Stimulated activated CD4-positive, alpha-beta T cell treated with anti-CD3 and anti-CD28 coated beads, Interleukin-2, amount 100 ng/mL, for 48 hours (primary cell): ENCODE data around the gene CTRB1.
"Not testable (repeated sequence)": the region's sequence is repeated elsewhere in the genome, so short reads cannot be mapped to it uniquely, and the experiment has no call there.

Source experiments
- DNase-seq, 2 donors: peaks; one replicate each; pipeline ENCODE4 v3.0.0-alpha.2; 2020

The CTRB1 gene

GRCh38 chr16:75204905-75205304, 13.9 kb upstream of the CTRB1 start:
- not testable (repeated sequence) for DNase-seq

DNA sequence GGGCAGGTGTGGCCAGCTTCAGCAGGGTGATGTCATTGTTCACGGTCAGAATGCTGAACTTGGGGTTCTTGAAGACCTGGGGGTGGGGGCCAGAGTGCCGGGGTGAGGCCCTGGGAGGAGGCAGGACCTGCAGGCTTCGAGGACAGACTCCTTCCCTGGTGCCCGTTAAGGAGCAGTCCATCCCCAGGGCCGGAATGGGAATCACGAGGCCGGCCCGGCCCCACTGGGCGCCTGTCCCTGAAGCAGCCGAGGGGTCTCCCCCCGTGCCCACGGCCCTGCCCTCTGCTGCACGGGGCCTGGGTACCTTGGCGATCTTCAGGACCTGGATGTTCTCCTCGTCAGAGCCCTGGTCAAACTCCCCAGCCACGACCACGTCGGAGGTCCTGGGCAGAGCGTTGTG, 13.3 kb upstream of the CTRB1 start:
- not testable (repeated sequence) for DNase-seq

DNA sequence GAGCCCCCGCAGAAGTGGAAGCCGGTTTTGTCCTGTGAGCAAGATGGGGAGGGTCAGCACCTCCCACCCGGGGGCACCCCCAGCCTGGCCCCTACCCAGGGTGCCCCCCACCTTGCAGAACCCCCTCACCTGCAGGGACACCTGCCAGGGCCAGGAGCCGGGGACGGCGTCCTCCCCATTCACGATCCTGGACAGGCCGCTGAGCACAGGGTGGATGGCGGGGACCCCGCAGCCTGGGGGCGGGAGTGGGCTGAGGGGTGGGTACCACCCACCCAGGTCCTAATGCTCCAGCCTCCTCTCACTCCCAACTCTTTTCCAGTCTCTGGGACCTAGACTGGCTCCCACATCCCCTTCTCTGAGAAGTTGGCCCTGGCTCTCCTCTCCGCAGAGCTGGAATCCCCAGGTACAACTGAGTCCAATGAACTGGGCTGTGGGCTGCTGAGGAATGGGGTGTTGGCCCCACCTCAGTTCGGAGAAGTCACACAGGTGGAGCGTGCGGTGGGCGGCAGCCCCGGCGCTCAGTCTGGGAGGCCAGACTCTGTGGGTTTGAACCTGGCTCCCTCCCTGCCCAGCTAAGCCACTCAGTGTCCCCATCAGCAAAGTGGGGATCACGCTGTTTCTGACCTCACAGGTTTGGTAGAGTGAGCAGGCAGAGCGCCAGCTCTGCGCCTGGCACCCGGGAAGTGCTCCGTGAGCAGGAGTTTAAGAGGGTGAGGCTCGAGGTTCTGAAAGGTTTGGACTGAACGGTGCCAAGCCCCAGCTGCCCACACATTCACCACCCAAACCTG, 12.6 kb upstream of the CTRB1 start:
- not testable (repeated sequence) for DNase-seq

DNA sequence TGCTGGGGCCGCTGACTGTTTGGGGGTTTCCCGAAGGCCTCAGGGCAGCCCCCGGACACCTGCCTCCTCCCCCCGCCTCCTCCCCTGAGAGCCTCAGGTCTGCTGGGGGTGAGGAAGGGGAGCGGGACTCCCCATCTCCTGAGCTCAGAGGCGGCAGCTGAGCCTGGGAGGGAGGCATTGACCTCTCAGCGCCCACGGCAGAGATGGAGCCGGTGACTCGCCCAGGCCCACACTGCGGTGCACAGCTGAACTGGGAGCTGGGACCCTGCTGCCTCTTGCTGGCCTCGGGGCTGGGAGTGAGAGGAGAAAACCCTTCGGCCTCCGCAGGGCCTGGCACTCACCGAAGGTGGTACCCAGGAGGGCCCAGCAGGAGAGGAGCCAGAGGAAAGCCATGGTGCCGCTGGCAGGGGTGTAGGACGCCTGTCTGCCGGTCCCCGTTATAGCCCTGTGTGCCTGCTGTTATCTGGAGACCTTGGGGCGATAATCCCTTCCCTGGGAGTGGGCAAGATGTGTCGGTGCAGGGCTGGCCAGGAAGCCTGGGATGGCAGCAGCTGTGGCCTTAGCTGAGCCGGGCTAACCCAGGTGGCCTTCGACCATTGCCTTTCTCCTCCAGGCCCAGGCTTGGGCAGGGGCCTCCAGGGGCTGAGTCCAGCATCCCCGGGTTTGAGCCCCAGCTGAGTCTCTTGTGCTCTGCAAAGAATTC, 11.9 kb upstream of the CTRB1 start, which contains the start of gene CTRB2:
TSS of gene CTRB2 (minus strand) at position 413 of the 703 bp plus-strand sequence. CDS start at position 393, 20 bp downstream.
- DNase-seq: no peak

DNA sequence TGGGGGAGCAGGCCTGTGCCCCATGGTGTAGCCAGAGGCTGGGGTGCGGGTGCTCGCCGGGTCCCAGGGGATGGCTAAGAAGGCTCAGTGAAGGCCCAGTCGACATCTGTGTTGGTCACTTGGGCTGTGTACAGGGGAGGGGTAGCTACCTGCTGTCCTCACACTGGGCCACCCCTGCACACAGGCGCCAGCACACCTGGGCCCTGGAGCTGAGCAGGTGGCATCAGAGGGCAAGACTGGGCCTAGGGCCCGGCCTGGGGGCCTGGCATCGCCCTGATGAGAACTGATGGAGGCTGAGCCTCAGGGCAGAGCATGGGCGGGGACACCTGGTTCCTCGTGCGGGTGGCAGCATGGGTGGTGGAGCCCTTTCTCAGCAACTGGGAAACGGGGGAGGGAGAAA, 11.0 kb upstream of the CTRB1 start:
- DNase-seq: no peak

- DNase-seq: no peak
These were observed 10.5 kb upstream of the CTRB1 start for GRCh38 chr16:75208242-75208825.

GRCh38 chr16:75208861-75209505, 9.8 kb upstream of the CTRB1 start:
- DNase-seq: no peak

GRCh38 chr16:75209514-75209913, 9.3 kb upstream of the CTRB1 start:
- DNase-seq: not testable (repeated sequence)

DNA sequence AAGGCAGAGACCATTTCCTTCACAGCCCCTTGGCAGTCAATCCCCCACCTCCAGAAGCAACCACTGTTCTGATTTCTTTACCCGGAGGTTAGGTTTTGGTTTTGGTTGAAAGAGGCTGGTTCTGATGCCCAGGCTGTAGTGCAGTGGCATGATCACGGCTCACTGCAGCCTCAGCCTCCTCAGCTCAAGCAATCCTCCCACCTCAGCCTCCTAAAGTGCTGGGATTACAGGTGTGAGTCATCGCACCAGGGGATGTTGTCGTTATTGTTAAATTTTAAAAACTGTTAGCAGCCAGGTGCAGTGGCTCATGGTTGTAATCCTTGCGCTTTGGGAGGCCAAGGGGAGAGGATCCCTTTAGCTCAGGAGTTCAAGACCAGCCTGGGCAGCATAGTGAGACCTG, 8.8 kb upstream of the CTRB1 start:
- no peak for DNase-seq

DNA sequence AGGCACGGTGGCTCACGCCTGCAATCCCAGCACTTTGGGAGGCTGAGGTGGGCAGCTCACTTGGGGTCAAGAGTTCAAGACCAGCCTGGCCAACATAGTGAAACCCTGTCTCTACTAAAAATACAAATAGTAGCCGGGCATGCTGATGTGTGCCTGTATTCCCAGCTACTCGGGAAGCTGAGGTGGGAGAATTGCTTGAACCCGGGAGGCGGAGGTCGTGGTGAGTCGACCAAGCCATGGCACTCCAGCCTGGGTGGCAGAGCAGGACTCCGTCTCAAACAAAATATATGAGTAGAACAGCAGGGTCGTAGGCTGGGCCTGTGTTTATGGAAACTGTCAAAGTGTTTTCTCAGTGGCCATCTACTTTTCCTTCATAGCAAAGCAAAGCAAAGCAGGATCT, 7.5 kb upstream of the CTRB1 start:
- not testable (repeated sequence) for DNase-seq

GRCh38 chr16:75216127-75216526, 2.7 kb upstream of the CTRB1 start:
- DNase-seq: no peak

DNA sequence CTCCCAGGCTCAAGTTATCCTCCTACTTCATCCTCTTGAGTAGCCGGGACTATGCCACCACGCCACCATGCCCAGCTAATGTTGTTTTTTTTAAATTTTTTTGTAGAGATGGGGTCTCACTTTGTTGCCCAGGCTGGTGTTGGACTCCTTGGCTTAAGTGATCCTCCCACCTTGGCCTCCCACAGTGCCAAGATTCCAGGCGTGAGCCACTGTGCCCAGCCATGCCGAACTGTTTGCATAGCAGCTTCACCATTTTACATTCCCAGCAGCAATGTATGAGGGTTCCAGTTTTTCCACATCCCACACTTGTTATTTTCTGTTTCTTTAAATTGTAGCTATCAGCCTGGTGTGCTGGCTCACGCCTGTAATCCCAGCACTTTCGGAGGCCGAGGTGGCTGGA, 2.2 kb upstream of the CTRB1 start:
- no peak for DNase-seq

DNA sequence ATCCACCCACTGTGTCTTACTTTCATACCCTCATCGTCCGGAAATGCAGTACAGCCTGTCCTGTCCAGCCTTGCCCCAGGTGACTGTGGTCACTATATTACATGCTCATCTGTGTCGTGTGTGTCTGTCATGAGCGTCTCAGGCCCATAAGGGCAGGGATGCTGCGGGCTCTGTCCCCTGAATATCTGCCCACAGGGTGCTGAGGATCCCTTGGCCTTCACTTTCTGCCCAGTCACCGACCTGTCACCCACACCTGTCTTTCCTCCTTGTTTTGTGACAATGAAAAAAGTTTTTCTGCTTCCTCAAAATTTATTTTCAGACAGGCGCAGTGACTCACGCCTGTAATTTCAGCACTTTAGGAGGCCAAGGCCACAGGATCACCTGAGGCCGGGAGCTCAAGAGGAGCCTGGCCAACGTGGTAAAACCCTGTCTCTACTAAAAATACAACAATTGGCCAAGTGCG, 1.4 kb upstream of the CTRB1 start:
- DNase-seq: no peak

- DNase-seq: no peak
These were observed 300 bp downstream of the CTRB1 start for GRCh38 chr16:75219088-75219487.

DNA sequence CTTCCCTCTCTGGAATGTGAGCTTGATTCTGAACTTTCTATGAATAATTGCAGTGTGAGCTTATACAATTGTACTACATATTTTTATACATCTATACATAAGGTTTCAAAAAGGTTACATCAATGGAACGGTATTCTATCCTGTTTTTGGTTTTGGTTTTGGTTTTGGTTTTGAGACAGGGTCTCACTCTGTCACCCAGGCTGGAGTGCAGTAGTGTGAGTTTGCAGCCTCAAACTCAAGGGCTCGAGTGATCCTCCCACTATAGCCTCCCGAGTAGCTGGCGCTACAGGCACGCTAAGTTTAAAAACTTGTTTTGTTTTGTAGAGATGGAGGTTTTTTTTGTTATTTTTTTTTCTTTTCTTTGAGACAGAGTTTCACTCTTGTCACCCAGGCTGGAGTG, 1.1 kb downstream of the CTRB1 start:
- DNase-seq: no peak

DNA sequence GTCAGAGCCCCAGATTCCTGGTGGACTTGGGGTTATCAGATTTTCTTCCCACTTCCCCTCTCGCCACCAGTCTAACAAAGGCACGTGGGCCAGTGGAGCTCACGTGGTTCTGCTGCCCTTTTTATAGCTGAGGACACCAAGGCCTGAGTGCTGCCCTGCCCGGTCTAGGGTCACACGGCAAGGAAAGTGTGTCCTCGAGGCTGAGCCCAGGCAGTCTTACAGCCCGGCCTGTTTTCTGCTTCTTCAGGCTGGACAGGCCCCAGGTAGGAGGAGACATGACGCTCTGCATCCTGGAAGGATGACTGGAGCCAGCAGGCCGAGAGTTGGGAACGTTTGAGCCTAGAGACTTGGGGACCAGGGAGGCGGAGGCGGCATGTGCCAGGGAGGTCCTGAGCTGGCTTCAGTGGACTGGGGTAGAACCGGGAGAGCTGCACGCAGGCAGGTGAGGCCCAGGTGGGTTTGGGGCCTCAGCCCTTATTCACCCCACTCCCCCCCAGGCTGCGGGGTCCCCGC, 3.5 kb downstream of the CTRB1 start:
- no peak for DNase-seq

GRCh38 chr16:75223129-75223528, 4.3 kb downstream of the CTRB1 start:
- not testable (repeated sequence) for DNase-seq

DNA sequence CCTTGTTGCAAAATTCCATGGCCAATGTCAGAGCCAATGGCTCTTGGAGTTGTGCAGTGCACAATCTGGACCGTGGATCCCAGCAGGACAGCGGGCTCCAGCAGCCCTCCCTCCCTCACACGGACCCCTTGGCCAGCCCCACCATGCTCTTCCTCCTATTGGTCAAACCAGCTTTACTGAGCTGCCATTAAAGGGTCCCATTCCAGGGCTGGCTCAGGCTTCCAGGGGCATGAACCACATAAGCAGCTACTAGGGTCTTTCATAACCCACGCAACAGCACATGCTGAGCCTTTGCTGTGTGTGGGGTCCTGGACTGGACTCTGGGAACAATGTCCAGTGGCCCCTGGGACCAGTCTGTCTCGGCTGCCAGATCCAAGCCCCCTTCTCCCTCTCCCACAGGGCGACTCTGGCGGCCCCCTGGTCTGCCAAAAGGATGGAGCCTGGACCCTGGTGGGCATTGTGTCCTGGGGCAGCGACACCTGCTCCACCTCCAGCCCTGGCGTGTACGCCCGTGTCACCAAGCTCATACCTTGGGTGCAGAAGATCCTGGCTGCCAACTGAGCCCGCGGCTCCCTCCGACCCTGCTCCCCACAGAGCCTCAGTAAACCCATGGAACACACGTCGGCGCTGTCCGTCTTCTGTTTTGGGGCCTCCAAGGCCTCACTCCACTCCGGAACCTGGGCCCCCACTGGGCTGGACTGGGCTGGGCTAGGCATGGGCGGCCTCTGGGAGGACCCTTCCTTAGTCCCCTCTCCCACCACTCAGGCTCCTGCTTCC, 5.7 kb downstream of the CTRB1 start:
- no peak for DNase-seq

DNA sequence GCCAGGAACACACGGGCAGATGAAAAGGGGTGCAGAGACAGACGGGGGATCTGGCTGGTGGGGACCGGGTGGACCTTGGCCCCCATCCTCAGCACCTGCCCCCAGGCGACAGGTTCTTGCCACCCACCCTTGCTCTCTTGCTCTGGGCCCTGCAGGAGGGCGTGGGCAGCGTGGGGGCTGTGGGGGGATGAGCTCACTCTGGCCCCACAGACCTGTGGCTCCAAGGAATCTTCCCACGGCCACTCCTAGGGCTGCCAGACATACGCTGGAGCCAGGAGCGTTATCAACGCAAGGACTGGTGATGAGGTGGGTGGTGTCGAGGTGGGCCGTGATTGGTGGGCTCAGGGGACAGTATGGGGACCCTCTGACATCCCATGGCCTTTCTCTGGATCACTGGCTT, 6.3 kb downstream of the CTRB1 start:
- no peak for DNase-seq

DNA sequence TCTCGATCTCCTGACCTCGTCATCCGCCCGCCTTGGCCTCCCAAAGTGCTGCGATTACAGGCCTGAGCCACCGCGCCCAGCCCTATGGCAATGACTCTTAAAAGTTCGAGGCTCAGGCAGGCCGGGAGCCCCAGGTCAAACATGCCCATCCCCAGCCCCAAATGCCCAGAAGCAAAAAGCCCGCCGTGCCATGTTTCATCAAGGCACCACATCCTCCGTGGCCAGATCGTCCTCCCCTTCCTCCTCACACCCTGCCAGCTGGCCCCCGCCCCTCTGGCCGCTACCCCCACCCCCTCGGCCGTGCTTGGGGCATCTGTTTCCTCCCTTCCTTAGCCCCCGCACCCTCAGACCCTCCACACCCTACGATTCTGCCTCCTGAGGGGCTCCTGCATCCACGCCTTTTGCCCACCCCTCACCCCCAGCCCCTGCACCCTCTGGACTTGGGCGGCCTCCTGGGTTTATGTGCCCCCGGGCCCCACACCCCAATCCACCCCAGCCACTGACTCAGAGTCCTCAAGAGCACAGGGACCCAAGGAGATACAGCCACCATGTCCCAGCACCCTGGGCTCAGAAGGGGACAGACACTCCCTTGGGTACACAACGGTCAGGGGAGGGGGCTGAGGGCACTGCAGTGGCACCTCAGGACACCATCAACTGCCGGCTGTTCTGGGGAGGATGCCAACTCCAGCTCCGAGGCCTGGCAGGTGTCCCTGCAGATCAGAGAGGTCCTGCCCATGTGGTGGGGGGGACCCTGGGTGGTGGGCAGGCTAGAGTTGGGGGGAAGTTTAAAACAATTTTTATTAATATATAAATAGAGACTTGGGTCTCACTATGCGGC, 7.1 kb downstream of the CTRB1 start:
- DNase-seq: no peak
